PFSK-1 (cell line): ENCODE data around the gene ADAP1.

Experiments
- FOXP2 ChIP-seq: optimal IDR thresholded peaks from 2 replicates; pipeline ENCODE3; 2011; ENCODE audit warnings: borderline replicate concordance, control low read depth, inconsistent platforms; ENCODE audit not compliant: insufficient read depth; ENCODE audit errors: extremely low read length, extremely low read depth
- POLR2AphosphoS5 ChIP-seq: IDR thresholded peaks from 2 replicates; pipeline ENCODE4 v1.6.1; 2012; ENCODE audit warnings: low read depth, mild to moderate bottlenecking, control low read depth, low read length, moderate library complexity
- REST ChIP-seq, 2 experiments: IDR thresholded peaks; 2 replicates each; pipeline versions ENCODE4 v1.6.1 to v1.8.0; 2011 to 2012; ENCODE audit warnings: low read depth in 2 of 2, low read length in 2 of 2, control low read depth in 1 of 2, inconsistent platforms in 1 of 2, mild to moderate bottlenecking in 1 of 2, moderate library complexity in 1 of 2; ENCODE audit not compliant: insufficient read depth in 1 of 2
- SIN3A ChIP-seq: IDR thresholded peaks from 2 replicates; pipeline ENCODE4 v1.6.1; 2012; ENCODE audit warnings: mild to moderate bottlenecking, low read length, moderate library complexity, borderline replicate concordance; ENCODE audit not compliant: insufficient read depth
- TAF1 ChIP-seq: IDR thresholded peaks from 2 replicates; pipeline ENCODE4 v1.6.1; 2012; ENCODE audit warnings: low read length, control low read depth, borderline replicate concordance; ENCODE audit not compliant: insufficient read depth

GRCh38 chr7:953547-954327, 743 bp downstream of the ADAP1 start:
- TF ChIP-seq TAF1 (no peak), POLR2AphosphoS5 (no peak), REST (IDR thresholded peaks at IDR 0.05; ENCODE audit: insufficient read depth in 1 of 2, low read depth in 2 of 2, low read length in 2 of 2) (no peak), SIN3A (no peak), FOXP2 (no peak)
